Measurements from ENCODE around the gene ZNF559.
"Not testable (repeated sequence)": the region's sequence is repeated elsewhere in the genome, so short reads cannot be mapped to it uniquely, and the experiment has no call there.

Gene ZNF559

DNA sequence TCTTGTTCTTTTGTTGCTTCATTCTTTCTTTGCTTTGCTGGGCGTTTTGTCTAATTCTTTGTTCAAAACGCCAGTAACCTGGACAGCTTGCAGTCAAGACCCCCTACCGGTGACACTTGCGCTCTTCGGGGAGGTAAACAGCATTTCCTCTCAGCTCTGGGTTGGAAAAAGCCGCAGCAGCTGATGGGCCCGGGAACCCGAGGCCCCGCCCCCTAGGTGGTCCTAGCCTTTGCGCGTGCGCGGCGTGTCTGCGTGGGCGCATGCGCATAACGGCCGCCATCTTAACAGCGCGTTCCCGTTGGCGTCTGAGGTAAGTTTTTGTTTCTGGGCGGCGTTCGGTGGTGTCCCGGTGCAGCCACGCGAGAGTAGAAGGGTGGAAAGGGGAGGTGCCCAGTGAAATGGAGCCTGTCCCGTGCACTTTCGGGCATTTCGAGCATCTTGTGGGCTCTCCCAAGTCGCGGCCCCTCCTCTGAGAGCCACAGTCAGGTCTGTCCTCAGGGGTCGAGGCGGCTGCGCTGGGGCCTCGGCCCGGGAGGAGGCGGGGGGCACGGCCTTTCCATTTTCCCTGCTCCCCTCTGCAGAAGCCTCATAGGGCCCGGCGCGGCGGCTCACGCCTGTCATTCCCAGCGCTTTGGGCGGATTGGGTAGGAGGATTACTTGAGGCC is at the start of gene ZNF559:
Gene ZNF559, plus strand, starts transcription at position 261 of the 665 bp plus-strand sequence. CDS start 14,371 bp downstream, outside the sequence.
- peak; percentile 87 for DNase-seq (ENCODE audit: low spot score)

DNA sequence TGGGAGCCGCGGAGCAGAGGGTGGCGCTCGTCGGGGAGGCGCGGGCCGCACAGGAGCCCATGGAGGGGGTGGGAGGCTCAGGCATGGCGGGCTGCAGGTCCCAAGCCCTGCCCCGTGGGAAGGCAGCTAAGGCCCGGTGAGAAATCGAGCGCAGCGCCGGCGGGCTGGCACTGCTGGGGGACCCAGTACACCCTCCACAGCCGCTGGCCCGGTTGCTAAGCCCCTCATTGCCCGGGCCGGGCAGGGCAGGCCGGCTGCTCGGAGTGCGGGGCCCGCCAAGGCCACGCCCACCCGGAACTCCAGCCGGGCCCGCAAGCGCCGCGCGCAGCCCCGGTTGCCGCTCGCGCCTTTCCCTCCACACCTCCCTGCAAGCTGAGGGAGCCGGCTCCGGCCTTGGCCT is 40.5 kb upstream of the ZNF559 start:
- DNase-seq (ENCODE audit: low spot score), result not testable (repeated sequence)

DNA sequence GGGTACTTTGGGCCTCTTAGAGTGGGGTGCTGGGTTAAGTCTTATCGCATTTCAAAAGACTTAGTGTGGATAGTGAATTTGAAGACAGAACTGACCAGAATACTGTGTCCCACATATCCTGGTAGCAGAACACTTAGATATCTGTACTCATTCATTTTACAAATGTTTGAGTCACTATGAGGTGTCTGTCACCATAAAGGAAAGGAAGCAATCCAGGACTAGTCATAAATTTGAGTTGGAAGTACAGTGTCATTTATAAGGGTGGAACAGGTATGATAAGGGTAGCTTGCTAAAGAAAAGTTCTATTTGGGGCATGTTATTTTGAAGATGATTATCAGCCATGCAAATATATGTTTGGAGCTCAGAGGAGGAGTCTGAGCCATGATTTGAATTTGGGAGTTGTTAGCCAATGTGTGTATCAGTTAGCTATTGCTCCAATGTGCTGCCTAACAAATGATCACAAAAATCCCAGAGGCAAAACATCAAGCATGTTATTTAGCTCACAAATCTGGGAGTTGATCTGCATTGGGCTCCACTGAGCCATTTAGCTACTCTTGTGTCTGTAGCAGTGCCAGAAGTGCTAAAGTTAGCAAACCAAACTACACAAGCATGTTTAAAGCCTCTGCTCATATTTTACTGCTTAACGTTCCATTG is 34.6 kb upstream of the ZNF559 start:
- DNase-seq (ENCODE audit: low spot score), result no peak

DNA sequence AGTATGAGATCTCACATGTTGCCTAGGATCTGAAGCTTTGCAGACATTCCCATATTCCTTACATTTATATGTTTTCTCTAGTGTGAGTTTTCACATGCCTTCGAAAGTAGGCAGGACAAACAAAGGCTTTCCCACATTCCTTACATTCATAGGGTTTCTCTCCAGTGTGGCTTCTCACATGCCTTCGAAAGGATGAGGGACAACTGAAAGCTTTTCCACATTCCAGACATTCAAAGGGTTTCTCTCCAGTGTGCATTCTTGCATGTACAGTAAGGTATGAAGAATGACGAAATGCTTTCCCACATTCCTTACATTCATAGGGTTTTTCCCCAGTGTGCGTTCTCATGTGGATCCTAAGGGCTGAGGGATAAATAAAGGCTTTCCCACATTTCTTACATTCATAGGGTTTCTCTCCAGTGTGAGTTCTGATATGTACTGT is 28.5 kb upstream of the ZNF559 start:
- DNase-seq (ENCODE audit: low spot score), result no peak

DNA sequence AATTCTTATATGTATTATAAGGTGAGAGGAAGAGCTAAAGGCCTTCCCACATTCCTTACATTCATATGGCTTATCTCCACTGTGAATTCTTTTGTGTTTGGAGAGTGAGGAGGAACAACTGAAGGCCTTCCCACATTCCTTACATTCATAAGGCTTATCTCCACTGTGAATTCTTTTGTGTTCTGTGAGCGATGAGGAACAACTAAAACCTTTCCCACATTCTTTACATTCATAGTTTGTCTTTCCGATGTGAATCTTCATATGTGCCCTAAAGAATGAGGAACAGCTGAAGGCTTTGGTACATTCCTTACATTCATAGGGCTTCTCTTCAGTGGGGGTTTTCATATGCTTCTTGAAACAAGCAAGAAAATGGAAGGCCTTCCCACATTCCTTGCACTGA is 27.6 kb upstream of the ZNF559 start:
- DNase-seq (ENCODE audit: low spot score), result no peak

DNA sequence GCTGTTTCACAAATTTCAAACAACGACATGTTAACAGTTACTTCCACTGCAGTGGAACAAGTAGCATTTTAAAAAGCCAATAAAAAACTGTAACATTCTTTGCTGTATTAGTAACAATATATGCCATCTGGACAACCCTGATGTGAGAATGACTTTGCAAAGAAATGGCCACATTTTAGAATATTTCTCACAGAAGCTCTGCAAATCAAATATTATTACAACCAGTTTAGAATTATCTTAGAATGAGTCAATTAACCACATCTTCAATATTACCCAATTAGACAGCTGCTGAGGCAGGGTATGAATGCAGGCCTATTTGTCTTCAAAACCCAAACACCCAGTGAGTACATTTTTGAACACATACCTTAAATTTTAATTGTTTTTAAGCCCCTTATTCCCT is 17.5 kb upstream of the ZNF559 start:
- no peak for DNase-seq (ENCODE audit: low spot score)

DNA sequence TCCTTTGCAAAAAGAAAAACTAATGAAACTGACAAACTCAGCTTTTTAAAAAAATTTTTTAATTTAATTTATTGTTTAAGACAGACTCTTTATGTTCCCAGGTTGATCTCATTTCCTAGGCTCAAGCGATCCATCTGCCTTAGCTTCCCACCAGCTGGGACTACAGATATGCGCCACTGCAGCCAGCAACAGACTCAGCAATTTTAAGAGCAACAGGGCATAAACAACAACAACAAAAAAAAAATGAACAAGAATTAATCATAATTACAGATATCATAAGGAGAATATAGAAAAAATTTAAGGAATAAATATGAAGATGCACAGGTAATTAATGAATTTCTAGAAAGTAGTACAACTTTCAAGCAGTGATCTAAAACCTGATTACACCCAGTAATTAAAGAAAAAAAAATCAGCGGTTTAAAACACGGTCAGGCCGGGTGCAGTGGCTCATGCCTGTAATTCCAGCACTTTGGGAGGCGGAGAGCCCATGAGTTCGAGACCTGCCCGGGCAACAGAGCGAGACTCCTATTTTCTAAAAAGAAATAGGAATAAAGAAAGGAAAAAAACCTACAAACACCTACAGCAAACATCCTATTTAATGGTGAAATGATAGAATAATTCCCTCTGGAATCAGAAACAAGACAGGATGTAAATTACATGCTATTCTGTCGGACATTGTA is 15.7 kb upstream of the ZNF559 start:
- DNase-seq (ENCODE audit: low spot score), result no peak

DNA sequence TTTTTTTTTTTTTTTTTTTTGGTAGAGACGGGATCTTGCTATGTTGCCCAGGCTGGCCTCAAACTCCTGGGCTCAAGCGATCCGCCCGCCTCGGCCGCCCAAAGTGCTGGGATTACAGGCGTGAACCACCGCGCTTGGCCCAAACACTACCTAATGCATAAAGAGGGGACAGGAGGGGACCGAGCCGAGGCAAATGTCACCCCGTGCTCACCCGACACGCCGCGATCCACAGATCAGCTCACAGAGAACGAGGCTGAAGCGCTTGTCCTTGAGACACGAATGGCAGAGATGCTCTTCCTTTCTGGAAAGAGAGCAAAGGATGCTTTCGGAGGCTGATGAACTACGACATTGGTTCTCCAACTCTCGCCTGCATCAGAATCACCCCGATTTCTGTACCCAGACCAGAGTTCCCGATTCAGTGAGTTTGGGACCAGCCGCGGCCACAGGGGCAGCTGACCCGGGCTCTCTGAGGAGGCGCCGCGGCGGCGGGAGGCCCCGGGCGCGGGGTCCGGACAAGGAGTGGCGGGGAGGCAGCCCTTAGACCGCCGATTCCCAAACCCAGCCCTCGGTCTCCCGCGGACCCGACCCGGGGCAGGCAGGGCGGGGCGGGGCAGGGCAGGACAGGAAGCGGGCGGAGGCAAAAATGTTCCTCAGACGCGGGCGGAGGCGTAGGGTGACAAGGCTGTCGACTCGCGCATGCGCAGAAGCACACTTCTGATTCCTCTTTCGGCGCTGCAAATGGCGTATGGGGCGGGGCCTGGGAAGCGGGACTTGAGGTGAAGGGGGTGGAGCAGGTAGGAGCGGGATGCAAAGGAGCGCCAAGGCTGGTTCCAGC is 14.6 kb upstream of the ZNF559 start, which contains the start of gene ZNF699:
Gene ZNF699, minus strand, starts transcription at position 700 of the 835 bp plus-strand sequence. CDS start 4,719 bp downstream, outside the sequence.
- DNase-seq (ENCODE audit: low spot score), result peak; percentile 97

DNA sequence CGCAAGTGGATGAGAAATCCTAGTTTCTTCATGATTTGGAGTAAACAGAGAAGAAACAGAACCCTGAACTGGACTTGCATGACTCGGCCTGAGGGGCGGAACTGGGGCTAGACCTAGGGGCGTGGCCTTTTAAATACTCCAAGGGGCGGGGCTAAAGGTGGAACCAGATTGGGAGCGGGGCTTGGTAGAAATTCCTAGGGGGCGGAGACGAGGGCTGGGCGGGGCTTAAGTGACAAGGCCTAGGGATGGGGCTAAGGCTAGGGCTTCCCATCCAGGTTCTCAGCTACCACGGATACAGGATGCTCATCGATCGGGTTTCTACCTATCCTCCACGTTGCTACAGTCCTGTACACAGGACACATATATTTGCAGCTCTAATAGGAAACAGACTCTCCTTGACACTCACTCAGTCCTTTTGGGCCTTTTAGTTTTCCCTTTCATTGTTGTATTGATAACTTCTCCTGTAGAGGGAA is 14.0 kb upstream of the ZNF559 start:
- DNase-seq (ENCODE audit: low spot score), result peak; percentile 91

DNA sequence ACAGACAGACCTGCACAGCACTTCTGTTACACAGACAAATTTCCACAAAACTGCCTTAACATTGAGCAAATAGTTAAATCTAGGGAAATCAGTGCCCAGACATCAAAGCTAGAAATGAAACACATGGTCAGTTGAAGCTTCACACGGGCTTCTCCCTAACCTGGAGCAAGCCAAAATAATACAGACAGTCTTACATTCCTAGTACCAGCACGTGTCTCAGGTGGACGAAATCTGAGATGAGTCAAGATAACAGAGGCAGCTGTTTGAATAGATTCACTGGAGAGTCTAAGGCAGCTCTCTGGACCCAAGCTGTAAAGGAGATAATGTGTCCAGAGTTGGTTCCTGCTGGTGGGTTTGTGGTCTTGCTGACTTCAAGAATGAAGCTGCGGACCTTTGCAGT is 10.2 kb upstream of the ZNF559 start:
- no peak for DNase-seq (ENCODE audit: low spot score)

DNA sequence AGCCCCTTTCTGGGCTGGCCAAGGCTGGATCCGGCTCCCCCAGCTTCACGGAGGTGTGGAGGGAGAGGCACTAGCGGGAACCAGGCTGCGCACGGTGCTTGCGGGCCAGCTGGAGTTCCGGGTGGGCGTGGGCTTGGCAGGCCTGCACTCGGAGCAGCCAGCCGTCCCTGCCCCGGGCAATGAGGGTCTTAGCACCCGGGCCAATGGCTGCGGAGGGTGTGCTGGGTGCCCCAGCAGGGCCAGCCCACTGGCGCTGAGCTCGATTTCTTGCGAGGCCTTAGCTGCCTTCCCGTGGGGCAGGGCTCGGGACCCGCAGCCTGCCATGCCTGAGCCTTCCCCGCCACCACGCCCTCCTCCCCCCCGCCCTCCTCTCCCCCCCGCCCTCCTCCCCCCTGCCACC is 2.6 kb upstream of the ZNF559 start:
- DNase-seq (ENCODE audit: low spot score), result no peak

DNA sequence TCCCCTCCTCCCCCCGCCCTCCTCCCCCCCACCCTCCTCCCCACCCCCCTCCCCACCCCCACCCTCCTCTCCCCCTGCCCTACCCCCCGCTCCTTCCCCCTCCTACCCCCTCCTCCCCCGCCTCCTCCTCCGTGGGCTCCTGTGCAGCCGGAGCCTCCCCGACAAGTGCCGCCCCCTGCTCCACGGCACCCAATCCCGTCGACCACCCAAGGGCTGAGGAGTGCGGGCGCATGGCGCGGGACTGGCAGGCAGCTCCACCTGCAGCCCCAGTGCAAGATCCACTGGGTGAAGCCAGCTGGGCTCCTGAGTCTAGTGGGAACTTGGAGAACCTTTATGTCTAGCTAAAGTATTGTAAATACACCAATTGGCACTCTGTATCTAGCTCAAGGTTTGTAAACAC is 2.2 kb upstream of the ZNF559 start:
- not testable (repeated sequence) for DNase-seq (ENCODE audit: low spot score)

DNA sequence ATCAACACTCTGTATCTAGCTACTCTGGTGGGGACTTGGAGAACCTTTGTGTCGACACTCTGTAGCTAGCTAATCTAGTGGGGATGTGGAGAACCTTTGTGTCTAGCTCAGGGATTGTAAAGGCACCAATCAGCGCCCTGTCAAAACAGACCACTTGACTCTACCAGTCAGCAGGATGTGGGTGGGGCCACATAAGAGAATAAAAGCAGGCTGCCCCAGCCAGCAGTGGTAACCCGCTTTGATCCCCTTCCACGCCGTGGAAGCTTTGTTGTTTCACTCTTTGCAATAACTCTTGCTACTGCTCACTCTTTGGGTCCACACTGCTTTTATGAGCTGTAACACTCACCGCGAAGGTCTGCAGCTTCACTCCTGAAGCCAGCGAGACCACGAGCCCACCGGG is 1.8 kb upstream of the ZNF559 start:
- DNase-seq (ENCODE audit: low spot score), result not testable (repeated sequence)

DNA sequence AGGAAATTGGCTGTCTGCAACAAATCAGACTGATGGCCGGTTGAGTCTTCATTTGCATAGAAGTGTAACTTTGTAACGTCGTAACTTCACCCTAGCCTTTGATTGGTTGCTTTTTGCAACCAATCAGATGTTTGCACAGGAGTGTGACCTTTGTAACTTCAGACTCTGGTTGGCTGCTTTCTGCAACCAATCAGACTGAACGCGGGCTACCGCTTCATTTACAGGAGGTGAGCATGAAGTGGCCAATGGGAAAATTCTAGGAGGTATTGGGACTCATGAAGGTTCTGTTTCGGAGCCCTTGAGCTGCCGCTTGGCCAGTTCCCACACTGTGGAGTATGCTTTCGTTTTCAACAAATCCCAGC is 441 bp upstream of the ZNF559 start:
- peak; percentile 83 for DNase-seq (ENCODE audit: low spot score)

DNA sequence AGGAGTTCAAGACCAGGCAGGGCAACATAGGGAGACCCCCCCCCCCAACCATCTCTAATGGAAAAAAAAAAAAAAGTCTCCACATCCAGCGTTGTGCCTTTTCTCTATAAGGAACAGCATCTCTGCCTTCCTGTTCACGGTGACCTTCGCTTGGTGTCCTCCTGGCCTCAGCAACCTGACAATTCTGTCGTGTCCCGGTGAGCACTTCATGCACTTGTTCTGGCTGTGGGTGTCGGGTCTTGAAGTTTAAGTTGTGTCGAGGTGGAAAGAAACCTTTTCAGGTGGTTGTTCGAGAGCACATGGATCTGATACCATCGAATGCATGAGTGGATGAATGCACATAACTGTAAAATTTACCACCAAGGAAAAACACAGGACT is 594 bp downstream of the ZNF559 start:
- DNase-seq (ENCODE audit: low spot score), result no peak

DNA sequence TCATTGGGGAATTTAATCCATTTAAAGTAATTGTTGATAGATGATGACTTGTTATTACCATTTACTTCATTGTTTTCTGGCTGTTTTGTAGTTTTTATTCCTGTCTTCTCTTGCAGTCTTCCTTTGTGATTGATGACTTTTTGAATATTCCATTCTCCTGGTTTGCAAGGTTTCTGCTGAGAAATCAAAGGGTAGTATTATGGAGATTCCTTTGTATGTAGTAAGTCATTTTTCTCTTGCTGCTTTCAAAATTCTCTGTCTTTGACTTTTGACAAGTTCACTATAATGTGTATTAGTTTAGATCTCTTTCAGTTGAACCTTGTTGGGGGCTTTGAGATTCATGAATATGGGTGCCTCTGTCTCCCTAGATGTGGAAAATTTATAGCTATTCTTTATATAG is 6.0 kb downstream of the ZNF559 start:
- DNase-seq (ENCODE audit: low spot score), result no peak

DNA sequence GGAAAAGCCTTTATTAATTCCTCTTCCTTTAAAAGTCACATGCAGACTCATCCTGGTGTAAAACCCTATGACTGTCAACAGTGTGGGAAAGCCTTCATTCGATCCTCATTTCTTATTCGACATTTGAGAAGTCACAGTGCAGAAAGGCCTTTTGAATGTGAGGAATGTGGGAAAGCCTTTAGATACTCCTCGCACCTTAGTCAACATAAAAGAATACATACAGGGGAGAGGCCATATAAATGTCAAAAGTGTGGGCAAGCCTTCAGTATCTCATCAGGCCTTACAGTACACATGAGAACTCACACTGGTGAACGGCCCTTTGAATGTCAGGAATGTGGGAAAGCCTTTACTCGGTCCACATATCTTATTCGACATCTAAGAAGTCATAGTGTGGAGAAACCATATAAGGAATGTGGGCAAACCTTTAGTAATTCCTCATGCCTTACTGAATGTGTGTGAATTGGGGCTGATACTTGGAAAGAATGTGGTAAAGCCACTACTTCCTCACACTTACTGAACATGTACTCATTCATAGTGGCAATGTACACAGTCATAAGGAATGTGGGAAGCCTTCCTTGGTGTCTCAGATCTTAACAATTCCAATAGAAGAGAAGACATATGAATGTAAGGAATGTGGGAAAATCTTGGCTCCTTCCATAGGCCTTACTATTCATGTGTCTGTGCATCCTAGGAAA is 18.8 kb downstream of the ZNF559 start:
- no peak for DNase-seq (ENCODE audit: low spot score)

DNA sequence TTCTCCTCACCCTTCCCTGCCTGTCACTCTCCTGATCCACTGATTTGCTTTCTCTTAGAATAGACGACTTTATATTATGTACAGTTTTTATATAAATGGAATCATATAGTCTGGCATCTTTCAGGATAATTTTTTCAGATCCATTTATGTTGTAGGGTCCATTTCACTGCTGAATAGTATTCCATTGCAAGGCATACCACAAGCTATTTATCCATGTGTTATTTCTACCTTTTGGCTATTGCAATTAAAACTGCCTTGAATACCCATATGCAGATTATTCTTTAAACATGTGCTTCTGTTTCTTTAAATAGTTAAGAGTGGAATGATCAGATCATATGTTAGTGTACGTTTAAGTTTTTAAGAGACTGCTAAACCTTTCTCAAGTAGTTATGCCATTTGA is 21.0 kb downstream of the ZNF559 start:
- DNase-seq (ENCODE audit: low spot score), result no peak

DNA sequence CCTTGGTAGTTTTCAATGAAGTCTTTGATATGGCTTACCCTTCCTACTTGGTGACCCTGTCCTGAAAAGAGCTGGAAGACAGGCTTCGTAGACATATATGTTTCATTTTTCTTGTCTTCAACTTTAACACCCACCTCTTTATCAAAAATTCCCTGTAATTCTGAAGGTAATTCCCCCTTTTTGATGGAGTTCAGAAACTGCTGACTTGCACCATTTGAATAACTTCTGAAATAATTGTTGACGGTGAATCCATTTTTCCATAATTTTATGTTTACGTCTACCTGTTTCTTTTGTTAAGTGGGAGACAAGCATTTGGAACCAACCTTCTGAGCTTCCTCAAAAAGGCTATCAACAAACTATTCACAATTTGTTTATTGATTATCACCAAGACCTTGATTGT is 24.3 kb downstream of the ZNF559 start:
- no peak for DNase-seq (ENCODE audit: low spot score)

DNA sequence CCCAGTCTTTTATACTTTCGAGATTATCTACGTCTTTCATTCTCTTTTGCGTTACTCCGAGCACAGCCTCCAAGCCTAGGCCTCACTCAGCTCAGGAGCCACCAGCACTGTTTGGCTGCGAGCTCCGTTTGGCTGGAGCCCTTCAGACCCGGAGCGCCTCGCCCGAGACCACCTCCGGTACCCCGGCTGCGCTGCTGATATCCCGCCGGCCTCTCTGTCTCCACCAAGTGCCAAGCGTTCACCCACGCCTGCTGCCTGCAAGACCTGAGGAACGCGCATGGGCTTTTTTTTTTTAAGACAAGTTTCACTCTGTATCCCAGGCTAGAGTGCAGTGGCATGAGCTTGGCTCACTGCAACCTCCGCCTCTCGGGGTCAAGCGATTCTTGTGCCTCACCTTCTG is 24.7 kb downstream of the ZNF559 start:
- DNase-seq (ENCODE audit: low spot score), result no peak

DNA sequence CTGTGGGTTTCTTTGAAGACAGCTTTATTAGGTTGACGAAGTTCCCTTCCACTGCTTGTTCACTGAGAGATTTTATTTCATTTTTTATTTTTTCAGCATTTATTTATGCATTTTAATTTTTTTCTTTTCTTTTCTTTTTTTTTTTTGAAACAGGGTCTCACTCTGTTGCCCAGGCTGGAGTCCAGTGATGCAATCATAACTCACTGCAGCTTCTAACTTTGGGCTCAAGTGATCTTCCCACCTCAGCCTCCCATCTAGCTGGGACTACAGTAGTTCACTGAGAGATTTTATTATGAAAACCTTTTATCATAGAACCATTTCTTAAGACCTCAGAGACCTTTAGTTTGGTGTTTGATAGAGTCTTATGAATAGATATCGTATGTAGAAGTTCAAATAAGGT is 28.5 kb downstream of the ZNF559 start:
- no peak for DNase-seq (ENCODE audit: low spot score)

DNA sequence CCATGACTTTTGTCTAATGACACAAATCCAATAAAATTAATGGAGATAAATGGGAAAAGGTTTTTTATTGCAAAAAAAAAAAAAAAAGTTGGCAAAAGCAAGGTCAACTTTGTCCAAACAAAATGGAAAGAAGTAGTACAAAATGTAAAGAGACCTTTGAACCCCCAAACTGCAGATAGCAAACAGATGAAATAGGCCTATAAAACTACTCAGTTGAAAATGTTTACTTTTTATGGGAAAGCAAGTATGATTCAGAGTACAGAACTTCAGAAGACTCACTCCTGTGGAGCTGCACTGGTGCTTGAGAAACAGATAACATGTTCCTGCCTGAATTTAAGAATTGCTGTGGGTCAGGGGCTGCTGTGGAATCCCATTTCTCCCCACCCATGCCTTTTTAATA is 29.0 kb downstream of the ZNF559 start:
- no peak for DNase-seq (ENCODE audit: low spot score)
